Astrocyte of the cerebellum (primary cell): ENCODE data around the gene NRDC.

Experiments
- DNase-seq: peaks from one replicate; pipeline ENCODE4 v3.0.0-alpha.2; 2011; ENCODE audit warnings: low read depth
- H3K4me3 ChIP-seq: 2 replicates; pipeline ENCODE4 v1.5.1; 2011; ENCODE audit warnings: mild to moderate bottlenecking, low read depth, low read length, moderate library complexity
- in situ Hi-C: cut with HindIII; loops from 2 replicates; pipeline ENCODE4 v1.10.0; 2017; ENCODE audit warnings: low sequenced_read_pairs
- TF ChIP-seq, protein P1 (sequence below): IDR thresholded peaks from 2 replicates; pipeline ENCODE4 v1.5.1; 2012; ENCODE audit warnings: low read length, low read depth, moderate library complexity, mild to moderate bottlenecking; ENCODE audit errors: missing control alignments

NRDC gene

DNA sequence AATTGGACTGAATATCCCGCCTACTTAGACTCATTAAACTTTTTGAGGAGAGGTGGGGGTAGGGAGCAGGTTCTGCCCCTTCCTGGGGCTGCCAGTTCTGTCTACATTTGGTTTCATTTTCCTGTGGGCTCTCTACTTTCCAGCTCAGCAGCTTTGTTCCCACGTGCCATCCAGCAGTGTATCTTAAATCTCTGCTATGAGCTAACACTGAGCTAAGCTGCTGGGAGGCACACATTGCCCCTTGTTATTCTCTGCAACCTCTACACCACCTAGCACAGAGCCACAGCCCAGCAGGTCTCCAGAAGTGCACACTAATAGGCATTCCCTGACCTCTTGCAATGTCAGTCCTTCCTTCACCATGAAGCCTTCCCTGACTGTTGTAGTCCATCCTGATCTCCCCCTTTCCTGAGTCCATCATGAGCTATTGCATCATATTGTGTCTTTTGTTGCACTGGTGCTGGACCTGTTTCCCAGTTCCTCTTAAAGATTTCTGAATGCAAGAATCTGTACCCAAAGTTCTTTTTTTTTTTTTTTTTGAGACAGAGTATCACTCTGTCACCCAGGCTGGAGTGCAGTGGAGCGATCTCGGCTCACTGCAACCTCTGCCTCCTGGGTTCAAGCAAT, 28.7 kb upstream of the NRDC start:
- no peak overlapping the region for H3K4me3 ChIP-seq
- in situ Hi-C loops, result no loop called here
- TF ChIP-seq, protein P1, sequence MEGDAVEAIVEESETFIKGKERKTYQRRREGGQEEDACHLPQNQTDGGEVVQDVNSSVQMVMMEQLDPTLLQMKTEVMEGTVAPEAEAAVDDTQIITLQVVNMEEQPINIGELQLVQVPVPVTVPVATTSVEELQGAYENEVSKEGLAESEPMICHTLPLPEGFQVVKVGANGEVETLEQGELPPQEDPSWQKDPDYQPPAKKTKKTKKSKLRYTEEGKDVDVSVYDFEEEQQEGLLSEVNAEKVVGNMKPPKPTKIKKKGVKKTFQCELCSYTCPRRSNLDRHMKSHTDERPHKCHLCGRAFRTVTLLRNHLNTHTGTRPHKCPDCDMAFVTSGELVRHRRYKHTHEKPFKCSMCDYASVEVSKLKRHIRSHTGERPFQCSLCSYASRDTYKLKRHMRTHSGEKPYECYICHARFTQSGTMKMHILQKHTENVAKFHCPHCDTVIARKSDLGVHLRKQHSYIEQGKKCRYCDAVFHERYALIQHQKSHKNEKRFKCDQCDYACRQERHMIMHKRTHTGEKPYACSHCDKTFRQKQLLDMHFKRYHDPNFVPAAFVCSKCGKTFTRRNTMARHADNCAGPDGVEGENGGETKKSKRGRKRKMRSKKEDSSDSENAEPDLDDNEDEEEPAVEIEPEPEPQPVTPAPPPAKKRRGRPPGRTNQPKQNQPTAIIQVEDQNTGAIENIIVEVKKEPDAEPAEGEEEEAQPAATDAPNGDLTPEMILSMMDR, result no peak
- no peak for DNase-seq

- TF ChIP-seq, protein P1, result no peak
- H3K4me3 ChIP-seq, result no peak overlapping the region
- DNase-seq, result peak; percentile 23
- in situ Hi-C loops, result no loop called here
Measured at GRCh38 chr1:51906306-51907078, 28.0 kb upstream of the NRDC start.

GRCh38 chr1:51902456-51902855, 23.9 kb upstream of the NRDC start:
- TF ChIP-seq, protein P1, result no peak

DNA sequence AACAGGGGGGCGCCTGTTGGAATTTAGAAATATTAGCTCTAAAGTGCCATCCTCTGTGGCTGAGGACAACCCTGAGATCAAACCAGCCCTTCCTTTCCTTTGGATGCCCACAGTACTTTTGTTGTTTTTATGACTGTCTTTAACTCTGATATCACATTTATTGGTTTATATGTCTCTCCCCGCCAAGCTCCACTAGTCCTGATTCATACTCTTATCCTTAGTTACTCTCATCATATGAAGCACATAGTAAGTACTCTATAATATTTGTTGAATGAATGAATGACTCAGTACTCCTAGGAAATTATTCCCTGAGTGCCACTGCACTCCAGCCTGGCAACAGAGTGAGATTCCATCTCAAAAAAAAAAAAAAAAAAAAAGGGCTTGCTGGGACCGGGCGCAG, 22.6 kb upstream of the NRDC start:
- DNase-seq, result no peak
- H3K4me3 ChIP-seq, result no peak overlapping the region
- in situ Hi-C loops, result no loop called here
- TF ChIP-seq, protein P1, result no peak

More at GRCh38 chr1:51902456-51902855, 23.9 kb upstream of the NRDC start:
- in situ Hi-C loops, result no loop called here
- no peak for DNase-seq
- H3K4me3 ChIP-seq, result no peak overlapping the region

DNA sequence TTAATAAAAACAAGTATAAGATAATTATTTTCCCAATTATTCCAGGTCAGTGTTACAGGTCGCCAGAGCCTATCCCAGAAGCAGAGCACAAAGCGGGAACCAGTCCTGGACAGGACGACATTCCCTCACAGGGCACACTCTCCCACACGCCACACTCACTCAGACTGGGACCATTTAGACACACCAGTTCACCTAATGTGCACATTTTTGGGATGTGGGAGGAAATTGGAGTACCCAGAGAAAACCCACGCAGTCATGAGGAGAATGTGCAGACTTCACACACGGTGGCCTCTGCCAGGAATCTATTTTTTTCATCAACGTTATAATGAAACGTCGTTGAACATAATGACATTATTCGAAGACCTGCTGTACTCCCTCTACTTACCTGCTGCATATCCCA, 20.5 kb upstream of the NRDC start:
- DNase-seq, result no peak
- in situ Hi-C loops, result no loop called here
- no peak overlapping the region for H3K4me3 ChIP-seq

GRCh38 chr1:51898090-51898734, 19.7 kb upstream of the NRDC start:
- no peak overlapping the region for H3K4me3 ChIP-seq
- TF ChIP-seq, protein P1, result no peak
- peak; percentile 63 for DNase-seq
- in situ Hi-C loops, result no loop called here

More for the DNA sequence above, 20.5 kb upstream of the NRDC start:
- TF ChIP-seq, protein P1, result no peak
